ENCODE measurements around the gene GULP1. TPM values are rescaled to one million over a fixed set of nuclear protein-coding genes. Genes with fewer than 3 reads are reported as not detected.

Gene GULP1
- total and polyA plus RNA-seq, 2 of the 13 experiments (the other 11 are each of a cell fraction or from before 2014, with no cell fraction given): 0.15 TPM; not detected in 1

DNA sequence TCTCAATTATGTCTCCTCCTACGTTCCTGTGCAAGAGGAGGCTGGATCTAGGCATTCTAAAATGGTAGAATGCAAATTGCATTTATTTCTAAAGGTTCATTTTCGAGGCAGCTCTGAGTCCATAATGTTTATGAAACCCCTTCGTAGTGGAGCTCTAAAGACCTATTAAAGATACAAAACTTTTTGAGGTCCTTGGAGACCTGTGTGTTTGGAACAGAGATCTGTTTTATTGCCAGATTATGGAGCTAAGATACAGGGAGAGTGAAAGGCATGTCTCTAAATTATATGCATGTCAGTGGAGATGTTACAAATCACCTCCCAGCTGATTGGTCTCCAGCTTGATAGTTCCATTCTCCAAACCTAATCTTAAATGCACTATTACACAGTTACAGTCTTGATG, 335.8 kb downstream of the GULP1 start:
- ATAC-seq (no peak), FAIRE-seq (no peak), DNase-seq (ENCODE audit: low spot score) (no peak)
- BruUV-seq (replicated peaks): no TSS peak
- intact Hi-C loops (cut with micrococcal nuclease; ENCODE audit: unreplicated experiment): no loop called here
- H3K9me3 ChIP-seq (ENCODE audit: low read length): no peaks in the 10 kb centered on the region
- no peaks in the 10 kb centered on the region for H3K27me3 ChIP-seq (ENCODE audit: control insufficient read depth in 1 of 2, insufficient read depth in 2 of 2, low read length in 2 of 2)
- no peak overlapping the region for H3K4me2 ChIP-seq (ENCODE audit: low read depth, low read length)
- no peaks in the 10 kb centered on the region for H3K36me3 ChIP-seq (replicated peaks in 1 of 2; ENCODE audit: control insufficient read depth in 1 of 2, insufficient read depth in 2 of 2, low read length in 2 of 2)
- H3K79me2 ChIP-seq (ENCODE audit: insufficient read depth, low read length): no peaks in the 10 kb centered on the region
- H3K4me3 ChIP-seq (replicated peaks in 1 of 3; ENCODE audit: insufficient read depth in 1 of 3, low read depth in 2 of 3, low read length in 3 of 3): no peak overlapping the region
- in situ Hi-C loops (cut with HindIII; ENCODE audit: extremely low pct_ligation_motif_present, low pct_unique_long_range_greater_than_20kb): no loop called here
- ChIA-PET POLR2A (no interaction called here), CTCF (ENCODE audit: low intra/inter-chr PET ratio, low total read pairs) (no interaction called here)
- no peaks in the 10 kb centered on the region for H3K4me1 ChIP-seq (ENCODE audit: insufficient read depth, low read length)
- no peak overlapping the region for H3K9ac ChIP-seq (ENCODE audit: insufficient read depth, low read depth, low read length)
- no peak overlapping the region for H3K27ac ChIP-seq (ENCODE audit: extremely low read length, insufficient read depth, low read length)
- WGBS (ENCODE audit: low lambda C conversion rate): 2% methylated on average over 3 of the region's 3 CpGs
- no peak overlapping the region for H2AFZ ChIP-seq (ENCODE audit: low read length)
- no peaks in the 10 kb centered on the region for H4K20me1 ChIP-seq (ENCODE audit: insufficient read depth, low read length)
- TF ChIP-seq XBP1 (CRISPR knock-in tag; IDR thresholded peaks at IDR 0.05): no peak
- TF ChIP-seq CSRNP1 (CRISPR knock-in tag; IDR thresholded peaks at IDR 0.05): no peak
- no peak for TF ChIP-seq TCF12 (IDR thresholded peaks at IDR 0.05)
- TF ChIP-seq TCF12 (CRISPR knock-in tag; IDR thresholded peaks at IDR 0.05): no peak
- TF ChIP-seq ZBTB44 (CRISPR knock-in tag; IDR thresholded peaks at IDR 0.05): no peak
- no peak for TF ChIP-seq ZNF773 (CRISPR knock-in tag; IDR thresholded peaks at IDR 0.05; ENCODE audit: borderline replicate concordance)
- no peak for TF ChIP-seq CREM (IDR thresholded peaks at IDR 0.05)
- TF ChIP-seq CREM (CRISPR knock-in tag; IDR thresholded peaks at IDR 0.05): no peak
- no peak for TF ChIP-seq CBX1 (IDR thresholded peaks at IDR 0.05; ENCODE audit: low read depth)
- TF ChIP-seq GTF2F1 (IDR thresholded peaks at IDR 0.05; ENCODE audit: low read length): no peak
- no peak for TF ChIP-seq ZNF331 (CRISPR knock-in tag; IDR thresholded peaks at IDR 0.05)
- TF ChIP-seq, protein P1, sequence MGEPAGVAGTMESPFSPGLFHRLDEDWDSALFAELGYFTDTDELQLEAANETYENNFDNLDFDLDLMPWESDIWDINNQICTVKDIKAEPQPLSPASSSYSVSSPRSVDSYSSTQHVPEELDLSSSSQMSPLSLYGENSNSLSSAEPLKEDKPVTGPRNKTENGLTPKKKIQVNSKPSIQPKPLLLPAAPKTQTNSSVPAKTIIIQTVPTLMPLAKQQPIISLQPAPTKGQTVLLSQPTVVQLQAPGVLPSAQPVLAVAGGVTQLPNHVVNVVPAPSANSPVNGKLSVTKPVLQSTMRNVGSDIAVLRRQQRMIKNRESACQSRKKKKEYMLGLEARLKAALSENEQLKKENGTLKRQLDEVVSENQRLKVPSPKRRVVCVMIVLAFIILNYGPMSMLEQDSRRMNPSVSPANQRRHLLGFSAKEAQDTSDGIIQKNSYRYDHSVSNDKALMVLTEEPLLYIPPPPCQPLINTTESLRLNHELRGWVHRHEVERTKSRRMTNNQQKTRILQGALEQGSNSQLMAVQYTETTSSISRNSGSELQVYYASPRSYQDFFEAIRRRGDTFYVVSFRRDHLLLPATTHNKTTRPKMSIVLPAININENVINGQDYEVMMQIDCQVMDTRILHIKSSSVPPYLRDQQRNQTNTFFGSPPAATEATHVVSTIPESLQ (CRISPR knock-in tag; conservative IDR thresholded peaks at IDR 0.05): no peak
- TF ChIP-seq ARNTL (CRISPR knock-in tag; IDR thresholded peaks at IDR 0.05): no peak
- no peak for TF ChIP-seq SAP130 (CRISPR knock-in tag; IDR thresholded peaks at IDR 0.05; ENCODE audit: low read depth)
- TF ChIP-seq ZBTB43 (CRISPR knock-in tag; conservative IDR thresholded peaks at IDR 0.05): no peak
- no peak for TF ChIP-seq ZNF556 (CRISPR knock-in tag; IDR thresholded peaks at IDR 0.05; ENCODE audit: borderline replicate concordance)
- no peak for TF ChIP-seq ZNF7 (CRISPR knock-in tag; IDR thresholded peaks at IDR 0.05)
- no peak for TF ChIP-seq RARA (CRISPR knock-in tag; IDR thresholded peaks at IDR 0.05)
- no peak for TF ChIP-seq ARNT2 (CRISPR knock-in tag; IDR thresholded peaks at IDR 0.05; ENCODE audit: low read depth)
- no peak for TF ChIP-seq EZH2 (conservative IDR thresholded peaks at IDR 0.05; ENCODE audit: low read depth, low read length)

Data from HepG2 (cell line).